HG03378 (cell line): ENCODE data around the gene RETN.
A peak's percentile ranks its signal among the peaks of the same experiment; 100 is the strongest.

Experiments used
- ATAC-seq: cut with Tn5 transposase; IDR thresholded peaks from one replicate; pipeline ENCODE4 v1.9.1; 2021; ENCODE audit warnings: mild to moderate bottlenecking, moderate library complexity; ENCODE audit not compliant: unreplicated experiment

The RETN gene

DNA sequence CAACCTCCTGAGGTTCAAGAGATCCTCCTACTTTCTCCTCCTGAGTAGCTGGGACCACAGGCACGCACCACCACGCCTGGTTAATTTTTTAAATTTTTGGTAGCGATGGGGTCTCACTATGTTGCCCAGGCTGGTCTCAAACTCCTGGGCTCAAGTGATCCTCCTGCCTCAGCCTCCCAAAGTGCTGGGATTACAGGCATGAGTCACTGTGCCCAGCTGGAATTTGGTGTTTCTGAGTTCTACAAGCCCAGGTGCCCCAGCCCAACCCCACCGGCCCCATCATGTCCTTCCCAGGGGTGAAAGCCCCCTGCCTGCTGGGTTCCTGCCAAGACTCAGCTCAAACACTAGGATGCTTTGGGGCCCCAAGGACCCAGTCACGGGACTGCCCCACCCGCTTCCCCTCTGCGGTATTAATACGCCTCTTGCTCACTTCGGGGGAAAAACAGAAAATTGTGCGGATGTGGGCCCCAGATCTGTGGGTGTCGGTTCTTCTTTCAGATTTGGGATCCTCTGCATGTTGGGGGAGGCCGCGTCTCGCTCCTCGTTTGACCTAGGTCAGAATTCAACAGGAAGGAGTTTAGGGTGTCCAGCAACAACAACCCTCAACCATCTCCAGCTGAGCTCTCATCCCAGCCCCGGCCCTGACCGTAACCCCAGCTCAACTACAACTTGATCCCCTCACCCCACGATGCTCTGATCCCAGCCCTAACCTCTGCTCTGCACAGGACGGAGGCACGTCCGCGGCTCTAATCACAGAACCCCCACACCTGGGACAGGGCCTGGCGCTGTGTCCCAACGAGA is 36.7 kb downstream of the RETN start:
- peak; percentile 39 for ATAC-seq

DNA sequence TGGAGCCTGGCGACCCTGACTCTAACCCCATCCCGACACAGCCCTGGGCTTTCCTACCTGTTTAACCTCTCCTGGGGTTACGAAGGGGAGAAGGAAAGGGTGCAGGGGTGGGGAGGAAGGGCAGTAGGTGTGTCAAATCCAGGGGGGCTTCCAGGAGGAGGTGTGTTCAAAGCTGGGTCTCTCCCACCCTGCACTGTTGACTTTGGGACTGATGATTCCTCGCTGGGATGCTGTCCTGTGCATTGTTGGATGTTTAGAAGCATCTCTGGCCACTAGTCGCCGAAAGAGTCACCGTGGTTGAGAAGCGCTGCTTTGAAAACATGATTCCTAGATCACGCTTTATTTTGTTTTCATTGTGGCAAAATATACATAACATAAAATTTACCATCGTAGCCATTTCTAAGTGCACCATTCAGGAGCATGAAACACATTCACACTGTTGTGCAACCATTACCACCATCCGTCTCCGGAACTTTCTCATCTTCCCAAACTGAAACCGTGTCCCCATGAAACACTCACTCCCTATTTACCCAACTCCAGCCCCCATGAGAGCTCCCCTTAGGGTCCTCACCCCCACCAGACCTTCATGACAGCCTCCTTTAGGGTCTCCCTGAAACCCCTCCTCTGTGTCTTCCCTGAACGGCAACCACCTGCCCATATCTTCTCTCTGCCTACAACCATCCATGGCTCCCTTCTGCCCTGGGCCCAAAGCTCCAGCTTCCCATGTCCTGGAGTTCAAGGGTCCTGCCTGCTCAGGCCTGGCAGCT is 37.5 kb downstream of the RETN start:
- ATAC-seq, result no peak

DNA sequence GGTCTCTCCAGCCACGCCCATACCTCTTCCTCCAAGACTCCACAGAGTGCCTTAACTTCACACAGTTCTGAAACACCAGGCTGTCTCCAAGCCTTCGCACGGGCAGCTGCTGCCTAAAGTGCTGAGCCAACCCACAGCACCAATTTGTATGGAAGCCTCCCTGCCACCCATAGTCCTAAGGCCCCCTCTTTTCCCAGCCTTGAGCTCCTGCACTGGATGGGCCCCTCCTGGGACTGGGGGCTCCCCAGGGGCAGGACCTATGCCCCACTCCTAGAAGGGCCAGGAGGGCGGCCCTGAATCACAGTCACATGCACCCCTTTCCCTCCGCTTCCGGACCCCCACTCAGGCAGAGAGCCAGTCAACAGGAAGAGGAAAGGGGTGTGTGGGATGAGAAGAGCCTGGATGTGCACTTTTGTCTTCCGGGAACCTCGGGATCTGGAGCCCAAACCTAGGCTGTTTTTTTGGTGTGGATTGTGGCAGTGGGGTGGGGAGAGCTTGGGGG is 38.2 kb downstream of the RETN start:
- ATAC-seq, result no peak

- no peak for ATAC-seq
Observed at GRCh38 chr19:7709932-7710460, 41.1 kb downstream of the RETN start.

DNA sequence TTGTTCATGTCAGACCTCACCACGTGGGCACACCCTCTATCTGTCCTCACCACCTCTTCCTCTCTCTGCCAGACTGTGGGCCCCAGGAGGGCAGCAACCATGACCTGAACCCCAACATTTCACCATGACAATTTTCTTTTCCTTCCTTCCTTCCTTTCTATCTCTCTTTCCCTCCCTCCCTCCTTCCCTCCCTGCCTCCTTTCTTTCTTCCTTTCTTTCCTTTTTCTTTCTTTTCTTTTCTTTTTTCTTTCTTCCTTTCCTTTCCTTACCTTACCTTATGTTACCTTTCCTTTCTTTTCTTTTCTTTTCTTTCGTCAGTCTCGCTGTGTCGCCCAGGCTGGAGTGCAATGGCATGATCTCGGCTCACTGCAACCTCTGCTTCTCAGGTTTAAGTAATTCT is 41.8 kb downstream of the RETN start:
- no peak for ATAC-seq

DNA sequence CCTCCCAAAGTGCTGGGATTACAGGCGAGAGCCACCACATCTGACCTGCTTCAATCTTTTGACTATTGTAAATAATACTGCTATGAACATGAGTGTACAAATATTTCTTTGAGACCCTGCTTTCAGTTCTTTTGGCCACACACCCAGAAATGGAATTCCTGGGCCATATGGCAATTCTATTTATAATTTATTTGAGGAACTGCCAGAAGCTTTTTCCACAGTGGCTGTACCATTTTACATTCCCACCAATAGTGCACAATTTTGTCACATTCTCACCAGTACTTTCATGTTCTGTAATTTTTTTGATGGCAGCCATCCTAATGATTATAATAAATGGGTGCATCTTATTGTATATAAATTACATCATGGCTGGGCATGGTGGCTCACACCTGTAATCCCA is 46.8 kb downstream of the RETN start:
- ATAC-seq, result no peak

DNA sequence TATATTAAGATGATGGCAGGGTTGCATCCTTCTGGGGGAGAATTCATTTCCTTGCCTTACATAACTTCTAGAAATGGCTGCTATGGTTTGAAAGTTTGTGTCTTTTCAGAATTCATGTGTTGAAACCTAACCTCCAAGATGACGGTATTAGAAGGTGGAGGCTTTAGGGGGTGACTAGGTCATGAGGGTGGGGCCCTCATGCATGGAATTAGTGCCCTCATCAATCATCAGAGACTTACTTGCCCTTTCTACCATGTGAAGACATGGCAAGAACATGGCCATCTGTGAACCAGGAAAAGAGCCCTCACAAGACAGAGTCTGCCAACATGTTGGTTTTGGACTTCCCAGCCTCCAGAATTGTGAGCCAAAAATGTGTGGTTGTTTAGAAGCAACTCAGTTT is 47.9 kb downstream of the RETN start:
- no peak for ATAC-seq

- ATAC-seq, result no peak
Observed at GRCh38 chr19:7718668-7719067, 49.8 kb downstream of the RETN start.
